OCI-LY7 (cell line): Measurements from ENCODE around the gene IRF1. TPM values are rescaled to one million over a fixed set of nuclear protein-coding genes. Genes with fewer than 3 reads are reported as not detected.

Experiments used
- BruUV-seq: library from RNA; stranded (reverse); fragments of 400-500 nt; replicated peaks from 2 replicates; lab custom pipeline; 2021; lab: Mats Ljungman, UMichigan
- CTCF ChIA-PET: fragments of 300-600 bp; sonication (Branson Sonifier 250); formaldehyde crosslinking; loops from one replicate; lab custom pipeline; 2022; ENCODE audit warnings: antibody characterized with exemption; ENCODE audit not compliant: unreplicated experiment; lab: Charles Lee
- POLR2A ChIA-PET: fragments of 300-600 bp; sonication (Branson Sonifier 250); formaldehyde crosslinking; loops from one replicate; lab custom pipeline; 2022; ENCODE audit warnings: antibody characterized with exemption; lab: Charles Lee
- DNase-seq: peaks from one replicate; pipeline ENCODE4 v3.0.0-alpha.2; 2015; ENCODE audit warnings: low spot score
- H2AFZ ChIP-seq: fragments of 200-600 bp; sonication (generic), shearing (Covaris generic); 2 replicates; pipeline ENCODE4 v1.6.1; 2014; ENCODE audit warnings: mild to moderate bottlenecking, antibody characterized with exemption, low read length, moderate library complexity
- H3K27ac ChIP-seq: fragments of 200-600 bp; sonication (generic); 2 replicates; pipeline ENCODE4 v1.5.1; 2014; ENCODE audit warnings: mixed run types, low read depth, mild to moderate bottlenecking, moderate library complexity, low read length, inconsistent platforms; ENCODE audit not compliant: poor library complexity, severe bottlenecking
- H3K36me3 ChIP-seq: fragments of 200-600 bp; sonication (generic); 2 replicates; pipeline ENCODE4 v1.6.1; 2014; ENCODE audit warnings: mild to moderate bottlenecking, antibody characterized with exemption, low read length, moderate library complexity, mixed read lengths; ENCODE audit not compliant: insufficient read depth
- H3K4me1 ChIP-seq: fragments of 200-600 bp; sonication (generic); 2 replicates; pipeline ENCODE4 v1.5.1; 2014; ENCODE audit warnings: mild to moderate bottlenecking, low read length; ENCODE audit not compliant: insufficient read depth, poor library complexity, severe bottlenecking
- H3K4me2 ChIP-seq: fragments of 200-600 bp; sonication (generic); 2 replicates; pipeline ENCODE4 v1.6.1; 2014; ENCODE audit warnings: mild to moderate bottlenecking, low read length
- H3K4me3 ChIP-seq: fragments of 200-600 bp; sonication (generic); 2 replicates; pipeline ENCODE4 v1.5.1; 2014; ENCODE audit warnings: mild to moderate bottlenecking, low read depth, low read length; ENCODE audit not compliant: poor library complexity, severe bottlenecking
- H3K79me2 ChIP-seq: fragments of 200-600 bp; sonication (generic); 2 replicates; pipeline ENCODE4 v1.6.1; 2016; ENCODE audit warnings: low read depth, mild to moderate bottlenecking, low read length, moderate library complexity, mixed read lengths; ENCODE audit not compliant: insufficient read depth
- H3K9me2 ChIP-seq: fragments of 200-600 bp; sonication (generic); 2 replicates; pipeline ENCODE4 v1.6.1; 2016; ENCODE audit warnings: mild to moderate bottlenecking, low read length, mixed read lengths; ENCODE audit not compliant: insufficient read depth
- H3K9me3 ChIP-seq: fragments of 200-600 bp; sonication (generic); 2 replicates; pipeline ENCODE4 v1.6.1; 2014; ENCODE audit warnings: mild to moderate bottlenecking, mixed run types, low read length, mixed read lengths
- H4K20me1 ChIP-seq: fragments of 200-600 bp; sonication (generic); 2 replicates; pipeline ENCODE4 v1.6.1; 2014; ENCODE audit warnings: mild to moderate bottlenecking, antibody characterized with exemption, low read length, moderate library complexity, mixed read lengths; ENCODE audit not compliant: insufficient read depth
- EZH2phosphoT487 ChIP-seq: fragments of 200-600 bp; sonication (generic); IDR thresholded peaks from 2 replicates; pipeline ENCODE4 v1.6.1; 2018; ENCODE audit warnings: low read depth, borderline replicate concordance, mild to moderate bottlenecking, mixed run types, antibody characterized with exemption, low read length, moderate library complexity, mixed read lengths
- intact Hi-C: fragments of 100-400 bp; cut with micrococcal nuclease; formaldehyde crosslinking; loops from one replicate; pipeline ENCODE4 v1.10.0; 2022; ENCODE audit not compliant: unreplicated experiment
- total RNA-seq, 2 experiments: library from RNA; depleted of rRNA in 1 of 2; stranded (reverse); fragments of >200 nt in 1 of 2; shearing (Covaris generic) in 1 of 2; gene quantifications; 2 replicates each; pipeline ENCODE4 v1.2.3, GENCODE V29; 2014 to 2022
- TF ChIP-seq, protein P1 (sequence below): fragments of 200-600 bp; sonication (generic); conservative IDR thresholded peaks from 2 replicates; pipeline ENCODE4 v1.5.1; 2014; ENCODE audit warnings: mild to moderate bottlenecking, antibody characterized with exemption, low read length, moderate library complexity, mixed read lengths

The IRF1 gene
- total RNA-seq, 2 experiments from 2014 or later = 24.8 to 39.4 TPM

DNA sequence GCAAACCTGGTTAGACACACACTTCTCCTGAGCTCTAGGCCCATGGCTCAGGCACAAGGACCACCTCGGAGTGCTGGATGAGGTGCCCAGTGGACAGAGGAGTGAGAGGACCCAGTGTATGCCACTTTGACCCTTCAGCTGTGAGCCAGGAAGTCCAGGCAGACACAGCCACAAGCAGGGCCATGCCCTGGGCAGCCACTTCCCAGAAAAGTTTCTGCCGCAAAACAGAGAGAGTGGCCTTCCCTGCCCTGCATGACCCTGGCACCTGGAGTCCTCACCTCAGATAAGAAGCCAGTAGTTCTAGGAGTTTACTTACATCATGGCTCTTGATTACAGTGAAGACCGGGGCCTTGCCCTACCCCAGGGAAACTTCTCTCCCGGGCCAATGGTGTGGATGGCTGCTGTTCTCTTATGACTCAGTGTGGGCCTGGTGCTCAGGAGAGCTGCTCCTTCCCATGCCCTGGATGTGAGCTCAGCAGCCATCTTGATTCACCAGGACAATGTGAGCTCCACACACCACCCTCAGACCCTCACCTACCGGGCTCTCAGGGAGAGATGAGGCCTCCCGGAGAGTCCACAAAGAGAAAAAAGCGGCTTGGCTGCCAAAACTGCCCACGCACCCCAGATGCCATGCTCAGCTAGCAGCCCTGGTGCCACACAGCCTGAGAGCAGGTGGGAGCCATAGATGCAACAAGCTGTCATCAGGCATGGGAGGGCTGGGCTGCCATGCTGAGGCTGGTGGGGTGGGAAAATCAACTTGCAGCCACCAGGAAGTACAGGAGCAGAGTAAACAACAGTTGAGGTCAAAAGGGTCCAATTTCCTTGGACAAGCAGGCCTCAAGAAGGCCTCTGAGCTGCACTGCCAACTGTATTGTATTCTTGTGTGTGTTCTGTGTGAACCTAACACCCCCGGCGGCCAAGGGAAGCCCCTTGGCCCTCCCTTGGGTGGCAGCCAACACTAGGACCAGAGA lies 11.7 kb upstream of the IRF1 start:
- intact Hi-C loops = loop anchor here (1.0 to 5.0 kb wide), 3 partner anchors 83 to 230 kb away; no protein-coding TSS in a partner anchor
- no peak overlapping the region for H3K4me2 ChIP-seq
- POLR2A ChIA-PET = interaction anchor here (0.5 to 1.6 kb wide), 2 partner anchors 85 to 381 kb away, joined by 3 read pairs; no protein-coding TSS in a partner anchor
- H3K4me1 ChIP-seq = peaks cover 31% of the 10 kb centered on the region
- CTCF ChIA-PET = interaction anchor here (0.6 to 4.5 kb wide), 3 partner anchors 116 to 318 kb away, joined by 3 to 38 read pairs (median 4); no protein-coding TSS in a partner anchor
- no peaks in the 10 kb centered on the region for H3K9me3 ChIP-seq
- TF ChIP-seq EZH2phosphoT487 = no peak
- TF ChIP-seq, protein P1, sequence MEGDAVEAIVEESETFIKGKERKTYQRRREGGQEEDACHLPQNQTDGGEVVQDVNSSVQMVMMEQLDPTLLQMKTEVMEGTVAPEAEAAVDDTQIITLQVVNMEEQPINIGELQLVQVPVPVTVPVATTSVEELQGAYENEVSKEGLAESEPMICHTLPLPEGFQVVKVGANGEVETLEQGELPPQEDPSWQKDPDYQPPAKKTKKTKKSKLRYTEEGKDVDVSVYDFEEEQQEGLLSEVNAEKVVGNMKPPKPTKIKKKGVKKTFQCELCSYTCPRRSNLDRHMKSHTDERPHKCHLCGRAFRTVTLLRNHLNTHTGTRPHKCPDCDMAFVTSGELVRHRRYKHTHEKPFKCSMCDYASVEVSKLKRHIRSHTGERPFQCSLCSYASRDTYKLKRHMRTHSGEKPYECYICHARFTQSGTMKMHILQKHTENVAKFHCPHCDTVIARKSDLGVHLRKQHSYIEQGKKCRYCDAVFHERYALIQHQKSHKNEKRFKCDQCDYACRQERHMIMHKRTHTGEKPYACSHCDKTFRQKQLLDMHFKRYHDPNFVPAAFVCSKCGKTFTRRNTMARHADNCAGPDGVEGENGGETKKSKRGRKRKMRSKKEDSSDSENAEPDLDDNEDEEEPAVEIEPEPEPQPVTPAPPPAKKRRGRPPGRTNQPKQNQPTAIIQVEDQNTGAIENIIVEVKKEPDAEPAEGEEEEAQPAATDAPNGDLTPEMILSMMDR = no peak
- peak overlapping the region; percentile 77; the same call in 1 of the 2 replicates for H2AFZ ChIP-seq
- no peaks in the 10 kb centered on the region for H3K36me3 ChIP-seq
- H4K20me1 ChIP-seq = no peaks in the 10 kb centered on the region
- H3K79me2 ChIP-seq = no peaks in the 10 kb centered on the region
- no peak overlapping the region for H3K27ac ChIP-seq
- no peaks in the 10 kb centered on the region for H3K9me2 ChIP-seq
- BruUV-seq = no TSS peak
- no peak overlapping the region for H3K4me3 ChIP-seq
- DNase-seq = no peak

DNA sequence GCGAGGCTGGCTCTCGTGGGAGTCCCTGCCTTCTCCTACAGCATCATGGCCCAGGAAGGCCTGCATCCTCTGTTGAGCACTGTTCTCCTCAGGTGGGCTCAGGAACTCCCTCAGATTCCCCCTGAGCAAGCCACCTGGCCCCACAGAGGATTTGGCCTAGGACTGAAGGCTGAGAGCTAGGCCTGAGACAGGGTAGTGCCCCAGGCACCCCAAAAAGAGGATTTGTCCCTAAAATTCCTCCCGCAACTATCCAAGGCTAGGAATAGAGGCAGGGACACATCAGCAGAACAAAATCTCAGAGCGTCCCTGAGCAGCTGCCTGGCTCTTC lies 11.0 kb upstream of the IRF1 start:
- peak overlapping the region; percentile 77 for H2AFZ ChIP-seq
- intact Hi-C loops = loop anchor here (1.0 to 5.0 kb wide), 3 partner anchors 82 to 229 kb away; no protein-coding TSS in a partner anchor
- H3K36me3 ChIP-seq = no peaks in the 10 kb centered on the region
- BruUV-seq = no TSS peak
- no peak for DNase-seq
- peak overlapping the region; percentile 44; the same call in 1 of the 2 replicates for H3K4me2 ChIP-seq
- H3K79me2 ChIP-seq = no peaks in the 10 kb centered on the region
- no peaks in the 10 kb centered on the region for H3K9me2 ChIP-seq
- ChIA-PET POLR2A (interaction anchor here (0.5 to 1.7 kb wide), 4 partner anchors 86 to 381 kb away, joined by 3 to 9 read pairs (median 5); no protein-coding TSS in a partner anchor), CTCF (interaction anchor here (0.6 to 4.5 kb wide), 4 partner anchors 75 to 318 kb away, joined by 3 to 38 read pairs (median 5); no protein-coding TSS in a partner anchor)
- no peak overlapping the region for H3K4me3 ChIP-seq
- H3K27ac ChIP-seq = no peak overlapping the region
- no peaks in the 10 kb centered on the region for H3K9me3 ChIP-seq
- no peak for TF ChIP-seq EZH2phosphoT487
- TF ChIP-seq, protein P1 = no peak
- peaks cover 37% of the 10 kb centered on the region for H3K4me1 ChIP-seq
- H4K20me1 ChIP-seq = no peaks in the 10 kb centered on the region
